Activated CD8-positive, alpha-beta memory T cell treated with anti-CD3 and anti-CD28 coated beads for 24 hours (primary cell): ENCODE measurements around the gene CEACAM6.

Experiments
- DNase-seq: peaks from one replicate; pipeline ENCODE4 v3.0.0-alpha.2; 2020

Gene CEACAM6

DNA sequence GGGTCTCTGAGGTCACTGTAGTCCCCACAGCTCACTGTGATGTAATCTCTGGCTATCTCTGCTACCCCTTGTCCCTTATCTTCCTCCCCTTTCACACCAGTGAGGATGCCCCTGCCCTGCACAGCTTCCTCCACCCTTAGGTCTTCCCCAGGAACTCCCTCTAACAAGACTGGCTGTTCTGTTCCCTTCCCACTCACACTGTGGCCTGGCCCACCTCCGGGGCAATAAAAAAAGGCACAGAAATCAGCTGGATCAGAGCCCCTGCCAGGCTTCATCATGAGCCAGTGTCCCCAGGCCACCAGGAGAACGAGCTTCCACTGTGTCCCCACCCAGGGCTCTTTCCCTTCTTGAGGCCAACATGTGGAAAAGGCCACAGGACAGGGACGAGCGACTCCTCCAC is 45.7 kb downstream of the CEACAM6 start:
- DNase-seq = no peak

DNA sequence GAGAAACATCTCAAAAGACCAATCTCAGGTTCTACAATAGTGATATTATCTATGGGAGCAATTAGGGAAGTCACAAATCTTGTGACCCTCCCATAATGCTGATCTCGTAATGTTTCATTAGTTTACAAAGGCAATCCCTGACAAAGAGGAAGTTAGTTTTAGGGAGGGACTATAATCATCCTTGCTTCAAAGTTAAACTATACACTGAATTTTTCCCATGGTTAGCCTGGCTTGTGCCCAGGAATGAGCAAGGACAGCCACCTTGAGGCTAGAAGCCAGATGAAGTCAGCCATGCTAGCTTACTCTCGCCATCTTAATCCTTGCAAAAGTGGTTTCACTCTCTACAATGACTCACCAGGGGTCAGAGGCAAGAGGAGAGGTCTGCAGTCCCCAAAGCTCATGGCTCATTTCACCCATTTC is 46.5 kb downstream of the CEACAM6 start:
- no peak for DNase-seq

DNA sequence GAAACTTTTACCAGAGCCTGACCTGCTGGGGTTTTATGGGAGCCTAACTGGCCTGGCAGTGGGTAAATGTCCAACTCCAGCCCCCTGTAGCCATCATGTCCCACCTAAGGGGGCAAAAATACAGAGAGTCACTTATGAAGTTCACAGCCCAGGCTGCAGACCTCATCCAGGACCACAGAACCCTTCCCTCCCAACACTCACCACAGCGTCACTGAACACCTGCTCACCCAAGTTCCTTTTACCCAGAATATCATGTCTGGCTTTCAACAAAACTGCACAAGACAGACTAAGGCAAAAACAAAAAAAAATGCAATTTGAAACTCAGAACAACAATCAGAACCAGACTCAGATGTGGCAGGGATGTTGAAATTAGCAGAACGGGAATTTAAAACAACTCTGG is 47.4 kb downstream of the CEACAM6 start:
- no peak for DNase-seq

DNA sequence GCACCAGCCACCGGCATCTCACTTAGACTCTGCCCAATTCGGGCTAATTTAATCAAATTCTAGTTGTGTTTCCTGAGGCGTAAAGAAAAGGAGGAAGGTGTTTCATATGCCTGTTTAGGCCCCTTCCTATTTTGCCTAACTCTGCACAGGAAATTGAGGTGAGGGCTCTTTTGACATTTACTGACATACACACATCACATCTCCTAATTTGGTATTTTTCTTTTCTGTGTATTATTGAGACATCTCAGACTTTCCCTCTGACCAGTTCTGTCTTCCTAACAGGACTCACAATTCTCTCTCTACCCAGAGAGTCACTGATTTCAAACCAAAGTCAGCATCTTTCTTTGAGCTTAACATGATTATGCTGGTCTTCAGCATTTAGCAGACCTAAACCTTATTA is 49.0 kb downstream of the CEACAM6 start:
- DNase-seq = no peak

DNA sequence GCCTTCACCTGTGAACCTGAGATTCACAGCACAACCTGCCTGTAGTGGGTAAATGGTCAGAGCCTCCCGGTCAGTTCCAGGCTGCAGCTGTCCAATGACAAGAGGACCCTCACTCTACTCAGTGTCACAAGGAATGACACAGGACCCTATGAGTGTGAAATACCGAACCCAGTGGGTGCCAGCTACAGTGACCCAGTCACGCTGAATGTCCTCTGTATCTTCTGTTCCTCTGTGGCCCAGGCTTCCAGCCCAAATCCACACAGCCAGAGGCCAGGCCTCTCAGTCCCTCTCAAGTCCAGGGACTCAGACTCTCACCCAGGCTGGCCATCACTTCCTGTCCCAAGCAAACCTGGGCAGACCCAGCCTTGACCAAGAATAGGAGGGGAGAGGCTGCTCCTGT is 51.8 kb downstream of the CEACAM6 start:
- DNase-seq = no peak

DNA sequence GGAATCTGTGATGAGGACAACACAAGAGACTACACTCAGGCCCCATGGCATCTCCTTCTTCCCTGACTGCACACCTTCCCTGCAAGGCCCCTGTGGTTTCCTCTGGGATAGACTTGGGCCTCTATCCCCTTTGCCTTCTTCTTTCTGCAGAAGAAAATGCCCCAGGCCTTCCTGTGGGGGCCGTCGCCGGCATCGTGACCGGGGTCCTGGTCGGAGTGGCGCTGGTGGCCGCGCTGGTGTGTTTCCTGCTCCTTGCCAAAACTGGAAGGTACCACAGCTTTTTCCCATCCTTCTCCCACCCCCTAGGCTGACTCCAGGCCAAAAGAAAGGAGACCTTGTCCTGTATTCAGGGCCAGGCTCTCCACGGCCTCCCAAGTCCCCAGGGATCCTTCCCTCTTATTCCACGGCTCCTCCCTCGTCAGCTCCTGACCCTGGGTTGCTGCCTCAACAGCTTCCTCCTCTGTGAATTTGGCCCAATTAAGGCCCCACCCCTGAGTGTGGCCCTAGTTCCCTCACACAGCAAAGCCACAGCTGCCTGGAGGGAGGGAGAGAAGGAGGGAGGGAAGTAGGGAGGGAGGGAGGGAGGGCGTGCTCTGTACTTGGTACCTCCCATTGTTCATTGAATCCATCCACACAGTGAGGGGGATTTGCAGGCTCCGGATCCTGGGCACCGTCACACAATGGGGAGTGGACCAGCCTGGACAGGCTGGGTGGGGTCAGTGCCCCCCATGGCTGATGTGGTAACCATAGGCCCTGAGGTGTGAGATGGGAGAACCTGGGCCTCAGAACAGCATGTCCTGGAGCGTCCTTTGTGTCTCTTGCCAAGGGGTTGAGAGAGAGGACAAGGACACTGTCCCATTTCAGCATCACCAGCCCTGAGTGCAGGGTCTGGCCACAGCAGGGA is 53.6 kb downstream of the CEACAM6 start:
- no peak for DNase-seq

DNA sequence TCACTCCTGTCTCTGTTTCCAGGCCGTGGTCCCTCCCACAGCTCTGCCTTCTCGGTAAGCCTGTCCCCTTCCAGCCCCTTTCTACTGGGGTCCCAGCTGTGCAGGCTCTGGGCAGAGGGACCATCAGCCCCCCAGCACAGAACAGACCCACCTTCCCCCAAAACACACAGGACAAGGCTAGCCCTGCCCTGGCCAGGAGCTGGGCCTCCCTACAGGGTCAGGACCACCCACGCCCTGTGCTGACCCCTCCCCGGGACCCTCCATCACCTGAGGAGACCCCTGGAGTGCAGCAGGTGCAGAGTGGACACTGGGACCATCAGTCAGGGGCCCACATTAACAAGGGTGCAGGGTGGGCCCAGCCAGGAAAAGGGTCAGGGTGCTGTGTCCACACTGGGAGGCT is 55.0 kb downstream of the CEACAM6 start:
- no peak for DNase-seq

DNA sequence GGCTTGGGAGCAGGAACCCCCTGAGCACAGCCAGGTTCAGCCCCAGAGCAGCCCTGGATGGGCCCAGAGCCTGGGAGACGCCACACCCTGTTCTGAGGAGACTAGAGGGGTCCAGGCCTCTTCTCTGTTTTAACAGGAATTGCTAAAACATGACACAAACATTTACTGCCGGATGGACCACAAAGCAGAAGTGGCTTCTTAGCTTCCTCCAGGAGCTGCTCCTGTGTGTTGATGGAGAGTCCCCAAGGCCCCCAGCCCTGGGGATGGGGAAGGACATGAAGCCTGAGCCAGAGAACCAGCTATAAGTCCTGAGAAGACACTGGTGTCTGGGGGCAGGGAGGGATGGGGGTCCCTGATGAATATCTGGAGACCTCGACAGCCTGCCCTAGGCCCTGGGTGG is 55.7 kb downstream of the CEACAM6 start:
- DNase-seq = no peak

DNA sequence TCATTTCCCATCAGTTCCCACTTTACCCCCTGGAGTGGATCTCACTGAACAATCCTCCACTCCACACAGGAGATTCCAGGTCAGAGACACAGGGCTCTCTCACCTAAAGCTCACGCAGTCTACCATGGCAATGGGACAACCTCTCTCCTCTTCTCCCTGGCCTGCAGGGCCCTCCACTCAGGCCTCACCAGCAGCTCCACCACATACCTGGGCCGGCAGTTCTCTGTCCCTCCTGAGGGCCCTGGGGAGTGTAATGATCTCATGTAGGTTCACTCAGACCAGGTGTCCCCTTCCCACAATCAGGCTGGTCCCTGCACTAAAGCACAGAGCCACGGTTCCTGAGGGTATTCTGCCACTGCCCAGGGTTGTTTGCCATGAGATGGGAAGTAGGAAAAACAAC is 56.7 kb downstream of the CEACAM6 start:
- no peak for DNase-seq

DNA sequence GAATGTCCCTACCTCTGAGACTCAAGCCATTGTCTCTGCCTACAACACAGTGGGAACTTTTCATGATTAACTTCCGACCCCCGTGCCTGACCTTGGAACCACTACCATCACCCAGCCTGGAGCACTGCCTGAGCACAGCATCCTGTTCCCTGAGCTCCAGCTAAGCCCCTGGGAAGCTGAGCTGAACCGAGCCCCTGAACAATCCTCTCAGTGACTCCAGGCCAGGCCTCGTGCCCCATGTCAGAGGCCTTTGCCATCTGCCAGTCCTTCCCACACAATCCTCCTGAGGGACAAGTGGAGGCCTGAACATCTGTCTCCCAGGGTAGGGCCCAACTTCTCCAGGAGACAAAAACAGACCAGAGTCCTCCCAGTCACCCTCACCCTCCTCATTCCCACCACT is 58.6 kb downstream of the CEACAM6 start:
- no peak for DNase-seq

DNA sequence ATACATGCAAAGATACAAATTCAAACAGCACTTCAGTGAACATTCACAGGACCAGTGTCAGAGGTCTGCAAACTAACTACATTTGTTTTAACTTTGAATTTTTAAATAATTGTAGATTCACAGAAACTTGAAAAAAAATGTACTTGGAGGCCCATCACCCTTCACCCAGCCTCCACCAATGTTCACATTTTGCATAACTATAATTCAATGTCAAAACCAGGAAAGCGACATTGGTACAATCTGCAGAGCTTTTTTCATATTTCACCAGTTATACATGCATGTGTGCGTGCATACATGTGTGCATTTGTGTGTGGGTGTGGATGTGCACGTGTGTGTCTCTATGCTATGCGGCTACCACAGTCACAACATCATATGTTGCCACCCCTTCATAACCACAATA is 60.0 kb downstream of the CEACAM6 start:
- DNase-seq = no peak

DNA sequence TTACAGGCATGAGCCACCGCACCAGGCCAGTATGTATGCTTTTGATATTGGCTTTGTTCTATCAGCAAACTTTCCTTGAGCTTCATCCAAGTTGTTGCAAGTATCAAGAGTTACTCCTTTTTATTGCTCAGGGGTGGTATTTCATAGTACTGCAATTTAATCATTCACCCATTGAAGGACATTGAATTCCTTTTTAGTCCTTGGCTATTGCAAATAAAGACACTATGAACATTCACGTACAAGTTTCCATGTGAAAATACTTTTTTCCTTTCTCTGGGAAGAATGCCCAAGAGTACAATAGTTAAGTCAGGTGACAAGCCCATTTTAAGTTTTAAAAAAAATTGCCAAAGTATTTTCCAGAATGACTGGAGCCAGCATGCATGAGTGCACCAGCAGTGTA is 61.4 kb downstream of the CEACAM6 start:
- DNase-seq = no peak

DNA sequence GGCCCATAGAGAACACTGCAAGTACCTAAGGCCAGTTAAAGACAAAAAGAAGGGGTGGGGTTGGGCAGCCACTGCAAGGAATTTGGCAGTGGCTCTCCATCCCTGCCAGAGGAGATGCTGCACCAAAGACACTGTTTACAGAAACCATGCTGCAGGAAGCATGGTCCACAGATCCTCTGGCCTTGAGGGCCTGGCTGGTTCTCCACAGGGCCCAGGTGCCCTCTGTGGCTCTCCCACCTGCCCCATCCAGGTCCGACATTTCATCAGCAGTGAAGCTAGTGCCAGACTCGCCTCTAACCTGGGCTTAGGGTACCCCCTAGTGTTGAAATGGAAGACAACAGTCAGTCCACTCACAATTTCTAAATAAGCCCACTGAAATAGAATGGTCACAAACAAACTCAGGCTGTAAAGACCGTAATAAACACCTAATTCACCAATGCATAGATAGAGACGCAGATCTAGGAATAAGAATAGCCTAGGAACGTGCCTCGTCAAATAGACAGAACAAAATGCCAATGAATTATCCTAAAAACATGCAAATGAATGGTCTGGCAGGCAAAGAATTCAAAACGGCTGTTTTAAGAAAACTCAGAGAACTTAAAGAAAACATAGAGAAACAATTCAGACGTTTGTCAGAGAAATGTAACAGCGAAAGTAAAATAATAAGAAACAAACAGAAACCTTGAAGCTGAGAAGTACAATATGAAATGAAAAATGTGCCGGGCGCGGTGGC is 65.8 kb downstream of the CEACAM6 start:
- DNase-seq = peak; percentile 72
